Epithelial cell of proximal tubule (primary cell): ENCODE data around the gene TEDC1. TPM values are rescaled to one million over a fixed set of nuclear protein-coding genes. Genes with fewer than 3 reads are reported as not detected.

Experiments
- DNase-seq: peaks from one replicate; pipeline ENCODE4 v3.0.0-alpha.2; 2011; ENCODE audit warnings: low read depth
- H3K4me3 ChIP-seq: 2 replicates; pipeline ENCODE4 v1.5.1; 2011; ENCODE audit warnings: low read depth, mild to moderate bottlenecking, low read length
- CTCF ChIP-seq: conservative IDR thresholded peaks from 2 replicates; pipeline ENCODE4 v1.5.1; 2012; ENCODE audit warnings: low read depth, mild to moderate bottlenecking, low read length
- total RNA-seq: library from RNA; depleted of rRNA; stranded (reverse); fragments of >200 nt; gene quantifications from 2 replicates; pipeline ENCODE4 v1.2.3, GENCODE V29; 2015

Gene TEDC1
- total RNA-seq, 1 donor from 2014 or later = 30.5 TPM

- TF ChIP-seq CTCF = no peak
- H3K4me3 ChIP-seq = no peak overlapping the region
- DNase-seq = no peak
These were observed 14.1 kb downstream of the TEDC1 start for GRCh38 chr14:105505101-105505500.

GRCh38 chr14:105507247-105507646 is 16.2 kb downstream of the TEDC1 start:
- no peak overlapping the region for H3K4me3 ChIP-seq
- no peak for TF ChIP-seq CTCF
- DNase-seq = no peak

GRCh38 chr14:105508069-105508468 is 17.0 kb downstream of the TEDC1 start:
- DNase-seq = no peak
- H3K4me3 ChIP-seq = no peak overlapping the region
- no peak for TF ChIP-seq CTCF

- H3K4me3 ChIP-seq = no peak overlapping the region
- no peak for TF ChIP-seq CTCF
- no peak for DNase-seq
These were observed 17.6 kb downstream of the TEDC1 start for GRCh38 chr14:105508601-105509000.

- TF ChIP-seq CTCF = no peak
- no peak overlapping the region for H3K4me3 ChIP-seq
- DNase-seq = no peak
These were observed 26.1 kb downstream of the TEDC1 start for GRCh38 chr14:105517096-105517495.

GRCh38 chr14:105519946-105520698 is 29.1 kb downstream of the TEDC1 start:
- TF ChIP-seq CTCF = no peak
- no peak for DNase-seq
- no peak overlapping the region for H3K4me3 ChIP-seq

- no peak for TF ChIP-seq CTCF
- no peak for DNase-seq
- H3K4me3 ChIP-seq = no peak overlapping the region
These were observed 34.3 kb downstream of the TEDC1 start for GRCh38 chr14:105525326-105525725.
